ENCODE results near the gene TREML4.

Gene TREML4

DNA sequence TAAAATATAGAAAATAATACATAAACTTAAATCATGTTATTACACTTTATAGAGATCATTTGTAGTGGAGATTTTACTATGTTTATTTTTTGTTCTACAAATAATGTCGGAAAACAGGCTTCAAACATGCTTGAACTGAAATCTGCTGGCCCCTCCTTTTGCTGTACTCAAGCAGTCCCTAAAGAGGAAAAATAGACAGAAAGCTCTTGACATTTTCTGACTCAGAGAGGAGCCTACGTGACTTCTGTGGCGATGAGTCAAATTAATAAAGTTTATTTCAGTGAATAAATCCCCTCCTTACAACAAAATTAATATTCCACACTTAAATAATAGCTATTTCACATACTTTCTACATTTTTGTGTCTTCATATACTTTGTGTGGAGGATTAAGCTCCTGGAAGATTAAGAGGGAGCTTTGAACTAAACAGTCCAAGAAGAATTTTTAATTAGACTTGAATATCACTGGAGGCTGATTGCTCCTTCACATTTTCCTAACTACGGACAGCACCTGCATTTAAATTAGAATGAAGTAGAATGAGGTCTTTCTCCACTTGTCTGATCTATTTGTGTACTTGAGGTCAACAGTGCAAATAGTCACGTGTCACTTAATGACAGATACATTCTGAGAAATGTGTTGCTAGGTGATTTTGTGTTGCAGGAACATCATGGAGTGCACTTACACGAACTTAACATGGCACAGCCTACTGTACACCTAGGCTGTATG, 60.0 kb downstream of the TREML4 start:
- DNase-seq (ENCODE audit: low spot score): no peak
